ENCODE results near the gene IL32. TPM values are rescaled to one million over a fixed set of nuclear protein-coding genes. Genes with fewer than 3 reads are reported as not detected.

Gene IL32
- total RNA-seq, 4 donors from 2014 or later: 24.0 to 53.6 (median 28.9) TPM

DNA sequence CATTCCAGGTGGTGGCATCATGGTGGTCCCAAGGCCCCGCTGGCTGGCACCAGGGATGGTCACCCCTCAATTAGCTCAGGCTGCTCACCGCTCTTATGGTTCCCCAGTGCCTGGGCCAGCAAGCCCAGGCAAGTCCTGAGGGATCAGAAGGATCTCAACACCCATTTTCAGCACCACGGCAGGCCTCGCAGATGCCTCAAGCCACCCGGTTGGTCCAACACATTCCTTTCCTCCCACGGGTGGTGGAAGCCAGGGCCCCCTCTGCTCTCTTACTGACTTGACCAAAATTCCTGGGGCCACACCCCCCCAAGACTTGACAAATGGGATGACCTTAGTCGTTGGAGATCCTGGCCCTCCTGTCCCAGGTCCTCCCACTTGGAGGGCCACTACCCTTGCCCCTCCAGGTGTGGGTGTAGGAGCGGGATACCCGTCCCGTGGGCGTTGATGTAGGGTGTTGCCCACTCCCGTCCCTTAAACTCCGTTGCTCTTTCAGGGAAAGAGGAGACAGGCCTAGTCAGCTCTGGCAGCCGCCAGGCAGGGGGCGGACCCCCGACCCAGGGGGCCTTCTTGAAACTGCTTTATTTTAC is 52.9 kb downstream of the IL32 start:
- 90 to 93% methylated on average over 16 of the region's 16 CpGs for WGBS, 2 donors
- H3K9me3 ChIP-seq: no peaks in the 10 kb centered on the region
- no peak overlapping the region for H3K4me3 ChIP-seq (replicated peaks in 1 of 3)
- no peaks in the 10 kb centered on the region for H3K27me3 ChIP-seq
- no peak for TF ChIP-seq POLR2A (IDR thresholded peaks at IDR 0.05)
- TF ChIP-seq, protein P1, sequence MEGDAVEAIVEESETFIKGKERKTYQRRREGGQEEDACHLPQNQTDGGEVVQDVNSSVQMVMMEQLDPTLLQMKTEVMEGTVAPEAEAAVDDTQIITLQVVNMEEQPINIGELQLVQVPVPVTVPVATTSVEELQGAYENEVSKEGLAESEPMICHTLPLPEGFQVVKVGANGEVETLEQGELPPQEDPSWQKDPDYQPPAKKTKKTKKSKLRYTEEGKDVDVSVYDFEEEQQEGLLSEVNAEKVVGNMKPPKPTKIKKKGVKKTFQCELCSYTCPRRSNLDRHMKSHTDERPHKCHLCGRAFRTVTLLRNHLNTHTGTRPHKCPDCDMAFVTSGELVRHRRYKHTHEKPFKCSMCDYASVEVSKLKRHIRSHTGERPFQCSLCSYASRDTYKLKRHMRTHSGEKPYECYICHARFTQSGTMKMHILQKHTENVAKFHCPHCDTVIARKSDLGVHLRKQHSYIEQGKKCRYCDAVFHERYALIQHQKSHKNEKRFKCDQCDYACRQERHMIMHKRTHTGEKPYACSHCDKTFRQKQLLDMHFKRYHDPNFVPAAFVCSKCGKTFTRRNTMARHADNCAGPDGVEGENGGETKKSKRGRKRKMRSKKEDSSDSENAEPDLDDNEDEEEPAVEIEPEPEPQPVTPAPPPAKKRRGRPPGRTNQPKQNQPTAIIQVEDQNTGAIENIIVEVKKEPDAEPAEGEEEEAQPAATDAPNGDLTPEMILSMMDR (IDR thresholded peaks at IDR 0.05): no peak
- no peak for DNase-seq
- intact Hi-C loops (cut with DNase I): loop anchor here (10.0 kb wide), 1 partner anchor 47 kb away; no protein-coding TSS in a partner anchor
- H3K36me3 ChIP-seq: peaks cover 9 to 11% of the 10 kb centered on the region in 2 donors
- peaks cover 7 to 10% of the 10 kb centered on the region in 2 donors for H3K4me1 ChIP-seq
- no peak overlapping the region for H3K27ac ChIP-seq

DNA sequence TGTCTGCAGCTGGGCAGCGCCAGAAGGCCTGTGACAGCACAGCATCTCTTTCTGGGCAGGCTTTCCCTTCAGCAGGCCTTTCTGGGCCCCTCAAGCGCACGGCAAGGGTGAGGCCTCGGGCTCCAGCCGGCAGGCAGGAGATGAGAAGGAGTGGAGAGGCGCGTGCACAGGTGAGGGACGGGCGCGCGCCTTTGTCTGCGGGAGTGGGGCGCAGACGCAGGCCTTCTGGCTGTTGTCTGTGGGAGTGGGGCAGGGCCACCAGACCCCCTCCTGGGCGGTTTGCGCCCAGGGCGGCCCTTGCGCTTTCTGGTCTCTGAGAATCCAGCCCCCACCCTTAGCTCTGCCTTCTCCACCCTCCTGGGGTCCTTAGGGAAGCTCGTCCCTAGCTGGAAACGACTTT is 53.4 kb downstream of the IL32 start:
- Histone ChIP-seq H3K4me1 (peaks cover 1 to 9% of the 10 kb centered on the region in 2 donors), H3K27me3 (no peaks in the 10 kb centered on the region), H3K4me3 (replicated peaks in 1 of 3) (no peak overlapping the region), H3K9me3 (no peaks in the 10 kb centered on the region), H3K27ac (no peak overlapping the region), H3K36me3 (peaks cover 9 to 11% of the 10 kb centered on the region in 2 donors)
- no peak for DNase-seq
- intact Hi-C loops (cut with DNase I): loop anchor here (10.0 kb wide), 1 partner anchor 46 kb away; no protein-coding TSS in a partner anchor
- TF ChIP-seq, protein P1 (IDR thresholded peaks at IDR 0.05): no peak
- no peak for TF ChIP-seq POLR2A (IDR thresholded peaks at IDR 0.05)
- 90 to 95% methylated on average over 18 to 20 of the region's 20 CpGs for WGBS, 2 donors

Small RNA genes lying within 50 kb of the gene (small RNA-seq; reads per million reads assigned to genes)
- gene RNU1-22P: not detected

Other genes starting within 250 kb of the IL32 start
- under 1 TPM in 1 of 4 donors, not detected in 3; 0.56 TPM for gene PRSS21, start 248.4 kb upstream of the IL32 start, total RNA-seq
- not detected for gene ZG16B, start 235.3 kb upstream of the IL32 start, total RNA-seq
- 1 to 10 TPM; 1.2 to 7.7 (median 4.6) TPM for gene PRSS22, start 207.5 kb upstream of the IL32 start, total RNA-seq
- 10 to 100 TPM; 58.4 to 89.3 (median 73.8) TPM for gene FLYWCH2, start 182.4 kb upstream of the IL32 start, total RNA-seq
- 10 to 100 TPM; 31.3 to 49.8 (median 41.5) TPM for gene FLYWCH1, start 153.7 kb upstream of the IL32 start, total RNA-seq
- gene KREMEN2, start 101.4 kb upstream of the IL32 start, total RNA-seq: not detected
- 1 to 10 TPM; 2.8 to 5.6 (median 3.3) TPM for gene PAQR4, start 96.3 kb upstream of the IL32 start, total RNA-seq
- under 1 TPM in 2 of 4 donors, not detected in 2; 0.81 to 0.88 TPM for gene PKMYT1, start 85.2 kb upstream of the IL32 start, total RNA-seq
- under 1 TPM in 1 of 4 donors, not detected in 3; 0.33 TPM for gene CLDN9, start 52.7 kb upstream of the IL32 start, total RNA-seq
- gene CLDN6, start 47.5 kb upstream of the IL32 start, total RNA-seq: not detected
- gene TNFRSF12A, start 45.3 kb upstream of the IL32 start, total RNA-seq: 100 to 1,000 TPM in 1 of 4 donors, 10 to 100 TPM in 3; 47.9 to 110 (median 67.0) TPM
- 10 to 100 TPM; 10.1 to 51.7 (median 29.7) TPM for gene HCFC1R1, start 41.7 kb upstream of the IL32 start, total RNA-seq
- gene THOC6, start 41.6 kb upstream of the IL32 start, total RNA-seq: 10 to 100 TPM; 16.5 to 19.1 (median 17.6) TPM
- 10 to 100 TPM in 3 of 4 donors, 1 to 10 TPM in 1; 7.3 to 17.8 (median 14.6) TPM for gene BICDL2, start 28.7 kb upstream of the IL32 start, total RNA-seq
- gene MMP25, start 19.1 kb upstream of the IL32 start, total RNA-seq: 1 to 10 TPM in 1 of 4 donors, under 1 TPM in 3; 0.49 to 1.6 (median 0.70) TPM
- not detected for gene ZSCAN10, start 33.7 kb downstream of the IL32 start, total RNA-seq
- 10 to 100 TPM; 18.5 to 28.9 (median 19.6) TPM for gene ZNF205, start 46.9 kb downstream of the IL32 start, total RNA-seq
- 10 to 100 TPM in 1 of 4 donors, 1 to 10 TPM in 3; 5.2 to 10.2 (median 8.7) TPM for gene ZNF213, start 69.4 kb downstream of the IL32 start, total RNA-seq
- not detected for gene OR1F1, start 122.6 kb downstream of the IL32 start, total RNA-seq
- 10 to 100 TPM in 2 of 4 donors, 1 to 10 TPM in 2; 6.4 to 10.8 (median 9.4) TPM for gene ZNF200, start 169.5 kb downstream of the IL32 start, total RNA-seq
- 1 to 10 TPM in 1 of 4 donors, under 1 TPM in 3; 0.22 to 2.2 (median 0.54) TPM for gene MEFV, start 191.0 kb downstream of the IL32 start, total RNA-seq
- gene ZNF263, start 217.9 kb downstream of the IL32 start, total RNA-seq: 10 to 100 TPM; 44.6 to 62.2 (median 60.6) TPM
- gene TIGD7, start 239.8 kb downstream of the IL32 start, total RNA-seq: 10 to 100 TPM in 3 of 4 donors, 1 to 10 TPM in 1; 8.6 to 16.2 (median 12.7) TPM
- gene ZNF75A, start 239.9 kb downstream of the IL32 start, total RNA-seq: 10 to 100 TPM; 36.5 to 61.5 (median 45.7) TPM

Data from thyroid gland (tissue), 4 donors.